ENCODE data around the gene UBE2E2.

- no peak for TF ChIP-seq CTCF (IDR thresholded peaks at IDR 0.05; ENCODE audit: borderline replicate concordance, extremely low read depth, low read length, poor library complexity, severe bottlenecking)
- TF ChIP-seq EZH2 (IDR thresholded peaks at IDR 0.05; ENCODE audit: borderline replicate concordance, low read depth, low read length, severe bottlenecking), result no peak
Observed at GRCh38 chr3:23153436-23153835, 49.7 kb upstream of the UBE2E2 start.
